Caco-2 (cell line): Measurements from ENCODE around the gene TTI1. TPM values are rescaled to one million over a fixed set of nuclear protein-coding genes. Genes with fewer than 3 reads are reported as not detected.
A peak's percentile ranks its signal among the peaks of the same experiment; 100 is the strongest.

Experiments used
- BruUV-seq: library from RNA; stranded (reverse); fragments of 400-500 nt; replicated peaks from 2 replicates; lab custom pipeline; 2021; lab: Mats Ljungman, UMichigan
- CTCF ChIA-PET: fragments of 300-600 bp; sonication (Branson Sonifier 250); formaldehyde crosslinking; loops from one replicate; lab custom pipeline; 2022; ENCODE audit warnings: antibody characterized with exemption; lab: Charles Lee
- POLR2A ChIA-PET: fragments of 300-600 bp; sonication (Branson Sonifier 250); formaldehyde crosslinking; loops from one replicate; lab custom pipeline; 2022; ENCODE audit warnings: antibody characterized with exemption; lab: Charles Lee
- DNase-seq, 2 experiments: peaks; one replicate each; pipeline versions ENCODE4 v3.0.0 to v3.0.0-alpha.2; 2020 to 2022
- H3K27me3 ChIP-seq: replicated peaks from 2 replicates; pipeline ENCODE4 v1.6.0; 2011; ENCODE audit warnings: low read length; ENCODE audit not compliant: control insufficient read depth, insufficient read depth
- H3K36me3 ChIP-seq: 2 replicates; pipeline ENCODE4 v1.5.1; 2011; ENCODE audit warnings: low read length; ENCODE audit not compliant: control insufficient read depth, insufficient read depth
- H3K4me1 ChIP-seq: fragments of 250-450 bp; sonication (Bioruptor Pico); 2 replicates; pipeline ENCODE4 v1.5.1; 2020; ENCODE audit warnings: mild to moderate bottlenecking
- H3K4me3 ChIP-seq: 2 replicates; pipeline ENCODE4 v1.5.1; 2011; ENCODE audit warnings: low read depth, mild to moderate bottlenecking, control low read depth, low read length
- H3K9me3 ChIP-seq: fragments of 250-450 bp; sonication (Bioruptor Pico); 2 replicates; pipeline ENCODE4 v1.5.1; 2020; ENCODE audit warnings: mild to moderate bottlenecking, moderate library complexity
- H3K27ac Mint-ChIP-seq: one replicate; pipeline ENCODE4 v1.8.0; 2022; ENCODE audit warnings: mixed read lengths; ENCODE audit not compliant: unreplicated experiment
- H3K27me3 Mint-ChIP-seq: one replicate; pipeline ENCODE4 v1.8.0; 2022; ENCODE audit warnings: mixed read lengths; ENCODE audit not compliant: insufficient read depth, unreplicated experiment
- H3K36me3 Mint-ChIP-seq: one replicate; pipeline ENCODE4 v1.8.0; 2022; ENCODE audit warnings: mild to moderate bottlenecking, mixed read lengths; ENCODE audit not compliant: insufficient read depth, unreplicated experiment
- H3K4me1 Mint-ChIP-seq: one replicate; pipeline ENCODE4 v1.8.0; 2022; ENCODE audit warnings: low read depth, mixed read lengths; ENCODE audit not compliant: unreplicated experiment
- H3K4me3 Mint-ChIP-seq: one replicate; pipeline ENCODE4 v1.8.0; 2022; ENCODE audit warnings: mild to moderate bottlenecking, moderate library complexity, mixed read lengths; ENCODE audit not compliant: unreplicated experiment
- H3K9me3 Mint-ChIP-seq: one replicate; pipeline ENCODE4 v1.8.0; 2022; ENCODE audit warnings: mixed read lengths; ENCODE audit not compliant: unreplicated experiment
- intact Hi-C: fragments of 100-400 bp; cut with micrococcal nuclease; formaldehyde crosslinking; loops from one replicate; pipeline ENCODE4 v1.10.0; 2022; ENCODE audit not compliant: unreplicated experiment
- total RNA-seq: library from RNA; stranded (reverse); gene quantifications from 2 replicates; pipeline ENCODE4 v1.2.3, GENCODE V29; 2022
- TF ChIP-seq, protein P1 (sequence below), 2 experiments: fragments of 200-600 bp in 1 of 2; IDR thresholded peaks; 1 replicate in 1 of 2; 2 replicates in 1 of 2; pipeline versions ENCODE4 v1.5.1 to v1.8.0; 2011 to 2022; ENCODE audit warnings: antibody characterized with exemption in 1 of 2, control low read depth in 1 of 2, inconsistent platforms in 1 of 2, low read depth in 1 of 2, low read length in 1 of 2, mild to moderate bottlenecking in 1 of 2, moderate library complexity in 1 of 2; ENCODE audit not compliant: insufficient read depth in 1 of 2, severe bottlenecking in 1 of 2, unreplicated experiment in 1 of 2

TTI1 gene
- total RNA-seq, 1 experiment from 2014 or later = 59.2 TPM

DNA sequence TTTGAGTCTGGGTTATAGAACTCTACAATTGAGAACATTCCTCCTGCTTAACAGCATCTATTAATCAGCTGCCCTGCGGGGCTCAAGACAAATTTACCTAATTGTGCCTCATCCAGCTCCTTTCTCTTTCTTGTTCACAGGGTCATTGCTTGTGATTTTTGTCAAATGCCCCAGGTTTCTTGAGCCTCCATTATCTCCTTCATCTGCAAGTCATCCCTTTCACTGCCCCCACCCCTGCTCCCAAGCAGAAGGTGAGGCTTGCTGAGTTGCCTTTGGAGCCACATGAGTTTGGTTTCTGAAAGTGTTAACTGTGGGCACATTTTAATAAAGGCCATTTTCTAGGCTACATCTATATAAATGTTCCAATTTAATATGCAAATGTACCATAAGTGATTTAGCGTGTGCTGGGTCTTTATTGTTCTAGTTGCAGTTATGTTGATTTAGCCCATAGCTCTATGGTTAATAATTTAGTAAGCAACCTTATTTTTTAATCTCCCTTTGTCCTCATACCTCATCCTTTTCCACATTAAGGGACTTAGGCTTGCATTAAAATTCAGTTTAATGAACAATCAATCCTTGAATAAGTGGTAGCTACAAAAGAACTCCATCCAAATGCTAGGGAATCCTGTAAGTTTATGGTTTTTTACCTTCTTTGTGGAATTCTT lies 74.3 kb downstream of the TTI1 start:
- Mint-ChIP-seq H3K4me3 (no peak overlapping the region), H3K4me1 (no peaks in the 10 kb centered on the region), H3K27ac (no peak overlapping the region), H3K9me3 (no peaks in the 10 kb centered on the region), H3K36me3 (no peaks in the 10 kb centered on the region), H3K27me3 (peaks cover 20% of the 10 kb centered on the region)
- CTCF ChIA-PET = interaction anchor here (0.6 kb wide), 1 partner anchor 34 kb away, joined by 4 read pairs; no protein-coding TSS in a partner anchor
- no peaks in the 10 kb centered on the region for H3K9me3 ChIP-seq
- intact Hi-C loops = no loop called here
- H3K27me3 ChIP-seq = no peaks in the 10 kb centered on the region; the same call in 1 of the 2 replicates
- no peaks in the 10 kb centered on the region for H3K4me1 ChIP-seq
- H3K4me3 ChIP-seq = no peak overlapping the region
- H3K36me3 ChIP-seq = no peaks in the 10 kb centered on the region
- POLR2A ChIA-PET = interaction anchor here (0.5 to 0.7 kb wide), 2 partner anchors 22 to 1111 kb away, joined by 3 read pairs; no protein-coding TSS in a partner anchor
- no TSS peak for BruUV-seq
- peak in 1 of 2 experiments; percentile 26 for DNase-seq
- TF ChIP-seq, protein P1, sequence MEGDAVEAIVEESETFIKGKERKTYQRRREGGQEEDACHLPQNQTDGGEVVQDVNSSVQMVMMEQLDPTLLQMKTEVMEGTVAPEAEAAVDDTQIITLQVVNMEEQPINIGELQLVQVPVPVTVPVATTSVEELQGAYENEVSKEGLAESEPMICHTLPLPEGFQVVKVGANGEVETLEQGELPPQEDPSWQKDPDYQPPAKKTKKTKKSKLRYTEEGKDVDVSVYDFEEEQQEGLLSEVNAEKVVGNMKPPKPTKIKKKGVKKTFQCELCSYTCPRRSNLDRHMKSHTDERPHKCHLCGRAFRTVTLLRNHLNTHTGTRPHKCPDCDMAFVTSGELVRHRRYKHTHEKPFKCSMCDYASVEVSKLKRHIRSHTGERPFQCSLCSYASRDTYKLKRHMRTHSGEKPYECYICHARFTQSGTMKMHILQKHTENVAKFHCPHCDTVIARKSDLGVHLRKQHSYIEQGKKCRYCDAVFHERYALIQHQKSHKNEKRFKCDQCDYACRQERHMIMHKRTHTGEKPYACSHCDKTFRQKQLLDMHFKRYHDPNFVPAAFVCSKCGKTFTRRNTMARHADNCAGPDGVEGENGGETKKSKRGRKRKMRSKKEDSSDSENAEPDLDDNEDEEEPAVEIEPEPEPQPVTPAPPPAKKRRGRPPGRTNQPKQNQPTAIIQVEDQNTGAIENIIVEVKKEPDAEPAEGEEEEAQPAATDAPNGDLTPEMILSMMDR (IDR thresholded peaks at IDR 0.05; ENCODE audit: insufficient read depth in 1 of 2, low read depth in 1 of 2, low read length in 1 of 2, severe bottlenecking in 1 of 2, unreplicated experiment in 1 of 2) = no peak

DNA sequence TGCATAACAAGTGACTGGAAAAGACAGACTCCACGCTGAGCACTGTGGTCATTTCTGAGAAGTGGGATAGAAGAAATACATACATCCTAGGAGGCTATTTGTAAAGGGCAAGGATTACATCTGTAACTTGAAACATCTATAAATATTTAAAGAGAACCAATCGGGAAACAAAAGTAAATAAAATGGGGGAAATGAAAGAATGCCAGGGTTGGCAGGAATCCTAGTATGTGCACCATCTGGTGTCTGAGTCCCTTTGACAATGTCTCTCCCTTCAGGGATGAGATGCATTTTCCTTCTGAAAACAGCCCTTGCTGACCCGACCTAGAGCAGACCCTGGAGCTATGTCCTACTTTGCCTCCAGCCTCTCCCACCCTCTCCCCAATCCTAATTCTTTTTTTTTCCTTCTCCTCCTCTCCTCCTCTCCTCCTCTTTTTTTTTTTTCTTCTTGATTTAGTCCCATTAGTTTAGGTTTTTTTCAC lies 77.1 kb downstream of the TTI1 start:
- ChIA-PET CTCF (no interaction called here), POLR2A (no interaction called here)
- H3K36me3 Mint-ChIP-seq = no peaks in the 10 kb centered on the region
- Histone ChIP-seq H3K9me3 (0 out of 2 replicates have a peak, but pooled peaks cover 5% of the 10 kb centered on the region), H3K4me3 (no peak overlapping the region), H3K36me3 (no peaks in the 10 kb centered on the region), H3K4me1 (no peaks in the 10 kb centered on the region), H3K27me3 (no peaks in the 10 kb centered on the region; the same call in 1 of the 2 replicates)
- no peaks in the 10 kb centered on the region for H3K4me1 Mint-ChIP-seq
- intact Hi-C loops = no loop called here
- TF ChIP-seq, protein P1 (IDR thresholded peaks at IDR 0.05; ENCODE audit: insufficient read depth in 1 of 2, low read depth in 1 of 2, low read length in 1 of 2, severe bottlenecking in 1 of 2, unreplicated experiment in 1 of 2) = no peak
- DNase-seq = peak in 1 of 2 experiments; percentile 14
- no peak overlapping the region for H3K4me3 Mint-ChIP-seq
- peaks cover 14% of the 10 kb centered on the region for H3K27me3 Mint-ChIP-seq
- no peaks in the 10 kb centered on the region for H3K9me3 Mint-ChIP-seq
- H3K27ac Mint-ChIP-seq = no peak overlapping the region
- BruUV-seq = no TSS peak

DNA sequence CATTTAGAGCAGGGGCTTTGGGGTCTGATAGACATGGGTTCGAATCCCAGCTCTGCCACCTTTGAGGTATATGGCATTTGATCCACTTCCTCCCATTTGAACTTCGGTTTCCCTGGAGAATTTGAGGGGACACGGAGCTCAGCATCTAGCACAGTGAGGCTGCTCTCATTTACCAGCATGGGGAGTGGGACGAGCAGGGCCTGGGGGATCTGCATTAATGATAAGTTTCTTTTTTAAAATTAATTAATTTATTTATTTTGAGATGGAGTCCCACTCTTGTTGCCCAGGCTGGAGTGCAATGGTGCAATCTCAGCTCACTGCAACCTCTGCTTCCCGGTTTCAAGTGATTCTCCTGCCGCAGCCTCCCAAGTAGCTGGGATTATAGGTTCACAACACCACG lies 77.7 kb downstream of the TTI1 start:
- H3K36me3 ChIP-seq = no peaks in the 10 kb centered on the region
- no peaks in the 10 kb centered on the region for H3K4me1 ChIP-seq
- CTCF ChIA-PET = no interaction called here
- Mint-ChIP-seq H3K27me3 (peaks cover 9% of the 10 kb centered on the region), H3K27ac (no peak overlapping the region), H3K36me3 (no peaks in the 10 kb centered on the region), H3K9me3 (no peaks in the 10 kb centered on the region), H3K4me1 (no peaks in the 10 kb centered on the region), H3K4me3 (no peak overlapping the region)
- BruUV-seq = no TSS peak
- H3K4me3 ChIP-seq = no peak overlapping the region
- peak in 1 of 2 experiments; percentile 31 for DNase-seq
- 0 out of 2 replicates have a peak, but pooled peaks cover 7% of the 10 kb centered on the region for H3K9me3 ChIP-seq
- POLR2A ChIA-PET = no interaction called here
- H3K27me3 ChIP-seq = no peaks in the 10 kb centered on the region; the same call in 1 of the 2 replicates
- TF ChIP-seq, protein P1 (IDR thresholded peaks at IDR 0.05; ENCODE audit: insufficient read depth in 1 of 2, low read depth in 1 of 2, low read length in 1 of 2, severe bottlenecking in 1 of 2, unreplicated experiment in 1 of 2) = no peak
- intact Hi-C loops = no loop called here
